Mesothelial cell of epicardium (in vitro differentiated cells): ENCODE results near the gene SENP1. TPM values are rescaled to one million over a fixed set of nuclear protein-coding genes. Genes with fewer than 3 reads are reported as not detected.

ENCODE experiments used
- DNase-seq, 2 experiments: peaks; one replicate each; pipeline ENCODE4 v3.0.0; 2021; ENCODE audit warnings: low spot score in 2 of 2; ENCODE audit not compliant: unreplicated experiment in 2 of 2
- H3K27ac Mint-ChIP-seq: 2 replicates; pipeline ENCODE4 v1.8.0; 2021; ENCODE audit warnings: mixed read lengths
- H3K27me3 Mint-ChIP-seq: 2 replicates; pipeline ENCODE4 v1.8.0; 2021; ENCODE audit warnings: low read depth, mixed read lengths
- H3K36me3 Mint-ChIP-seq: 2 replicates; pipeline ENCODE4 v1.8.0; 2021; ENCODE audit warnings: mixed read lengths
- H3K4me1 Mint-ChIP-seq: 2 replicates; pipeline ENCODE4 v1.8.0; 2021; ENCODE audit warnings: mixed read lengths
- H3K4me3 Mint-ChIP-seq: 2 replicates; pipeline ENCODE4 v1.8.0; 2021; ENCODE audit warnings: mild to moderate bottlenecking, moderate library complexity, mixed read lengths
- H3K9me3 Mint-ChIP-seq: 2 replicates; pipeline ENCODE4 v1.8.0; 2021; ENCODE audit warnings: mixed read lengths
- total RNA-seq: library from RNA; stranded (reverse); gene quantifications from 3 replicates; pipeline ENCODE4 v1.2.1, GENCODE V29; 2021
- TF ChIP-seq, protein P1 (sequence below): fragments of 200-600 bp; sonication (generic); IDR thresholded peaks from one replicate; pipeline ENCODE4 v1.5.0; 2021; ENCODE audit warnings: antibody characterized with exemption; ENCODE audit not compliant: unreplicated experiment

The SENP1 gene
- total RNA-seq, 1 donor from 2014 or later, result 31.1 TPM

DNA sequence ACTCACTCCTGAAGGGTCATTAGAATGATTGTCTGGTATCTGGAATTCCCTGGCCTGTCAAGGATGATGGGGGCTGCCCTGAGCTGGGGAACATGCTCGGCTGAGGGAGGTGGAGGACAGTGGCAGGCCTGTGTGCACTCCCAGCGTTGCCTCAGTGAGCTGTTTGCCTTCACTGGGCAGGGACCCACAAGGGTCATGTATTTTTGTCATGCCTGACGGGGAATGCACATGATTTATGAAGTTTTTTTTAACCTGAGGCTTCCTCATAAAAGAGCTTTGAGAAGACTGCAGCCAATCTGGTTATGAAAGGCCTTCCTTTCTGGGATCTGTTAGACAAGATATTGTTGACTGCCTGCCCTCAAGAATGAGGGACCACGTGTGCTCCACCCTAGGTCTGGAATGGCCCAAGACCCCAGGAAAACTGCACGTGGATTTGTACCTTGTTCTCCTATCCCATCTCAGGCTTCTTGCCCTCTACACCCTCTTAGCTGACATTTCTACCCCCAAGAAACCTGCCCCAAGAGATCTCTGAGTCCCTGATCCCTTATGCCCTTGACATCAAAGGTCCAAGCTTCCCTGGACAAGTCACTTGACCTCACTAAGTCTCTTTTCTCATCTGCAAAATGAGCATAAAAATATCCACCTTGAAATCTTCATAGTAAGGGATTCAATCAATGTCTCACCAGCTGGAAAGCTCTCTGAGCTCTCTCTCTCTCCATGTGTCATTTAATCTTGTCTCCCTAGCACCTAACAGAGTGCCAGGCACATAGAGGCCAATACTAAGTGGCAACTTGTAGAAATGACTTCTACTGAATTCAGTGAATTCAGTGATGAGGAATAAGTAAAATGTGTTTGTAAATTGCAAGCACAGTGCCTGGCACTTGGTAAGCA lies 77.1 kb downstream of the SENP1 start:
- no peak for DNase-seq
- Mint-ChIP-seq H3K36me3 (no peaks in the 10 kb centered on the region), H3K4me3 (no peak overlapping the region), H3K4me1 (peaks cover 47% of the 10 kb centered on the region), H3K27ac (peak overlapping the region; percentile 96), H3K27me3 (no peaks in the 10 kb centered on the region), H3K9me3 (no peaks in the 10 kb centered on the region)
- TF ChIP-seq, protein P1, sequence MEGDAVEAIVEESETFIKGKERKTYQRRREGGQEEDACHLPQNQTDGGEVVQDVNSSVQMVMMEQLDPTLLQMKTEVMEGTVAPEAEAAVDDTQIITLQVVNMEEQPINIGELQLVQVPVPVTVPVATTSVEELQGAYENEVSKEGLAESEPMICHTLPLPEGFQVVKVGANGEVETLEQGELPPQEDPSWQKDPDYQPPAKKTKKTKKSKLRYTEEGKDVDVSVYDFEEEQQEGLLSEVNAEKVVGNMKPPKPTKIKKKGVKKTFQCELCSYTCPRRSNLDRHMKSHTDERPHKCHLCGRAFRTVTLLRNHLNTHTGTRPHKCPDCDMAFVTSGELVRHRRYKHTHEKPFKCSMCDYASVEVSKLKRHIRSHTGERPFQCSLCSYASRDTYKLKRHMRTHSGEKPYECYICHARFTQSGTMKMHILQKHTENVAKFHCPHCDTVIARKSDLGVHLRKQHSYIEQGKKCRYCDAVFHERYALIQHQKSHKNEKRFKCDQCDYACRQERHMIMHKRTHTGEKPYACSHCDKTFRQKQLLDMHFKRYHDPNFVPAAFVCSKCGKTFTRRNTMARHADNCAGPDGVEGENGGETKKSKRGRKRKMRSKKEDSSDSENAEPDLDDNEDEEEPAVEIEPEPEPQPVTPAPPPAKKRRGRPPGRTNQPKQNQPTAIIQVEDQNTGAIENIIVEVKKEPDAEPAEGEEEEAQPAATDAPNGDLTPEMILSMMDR, result no peak

DNA sequence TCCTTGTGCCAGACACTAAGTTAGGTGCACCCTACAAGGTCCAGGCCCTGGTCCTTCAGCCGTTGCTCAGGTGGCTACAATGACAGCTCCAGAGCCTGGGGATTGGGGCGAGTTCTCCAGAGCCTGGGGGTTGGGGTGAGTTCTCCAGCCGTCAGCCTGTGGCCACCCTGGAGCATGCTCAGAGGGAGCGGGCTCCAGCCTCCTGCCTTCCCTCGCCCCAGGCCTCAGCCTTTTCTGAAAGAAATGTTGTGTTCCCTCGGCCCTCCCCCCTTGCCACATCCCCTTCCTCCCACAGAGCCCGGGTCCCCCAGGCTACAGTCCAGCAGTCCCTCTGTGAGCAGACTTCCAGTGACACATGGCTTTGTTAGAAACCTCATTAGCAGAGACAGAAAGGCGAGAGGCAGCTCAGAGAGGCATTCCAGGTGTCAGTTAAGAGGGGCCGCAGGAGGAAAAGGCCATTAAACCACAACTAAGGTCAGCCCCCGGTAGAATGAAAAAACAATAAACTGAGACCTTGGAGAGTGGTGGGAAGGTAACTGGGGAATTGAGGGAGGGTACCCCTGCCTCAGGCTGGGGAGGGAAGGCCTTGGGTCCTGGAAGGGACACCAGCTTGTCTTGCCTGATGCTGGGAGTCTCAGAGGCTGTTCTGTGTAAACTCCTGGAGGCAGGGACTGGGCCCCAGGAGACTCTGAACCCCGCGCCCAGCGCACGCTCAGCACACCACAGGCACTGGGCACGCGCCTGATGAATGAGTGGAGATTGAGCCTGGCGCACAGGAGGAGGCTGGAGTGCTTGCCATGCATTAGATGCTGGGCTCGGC lies 78.5 kb downstream of the SENP1 start:
- Mint-ChIP-seq H3K9me3 (no peaks in the 10 kb centered on the region), H3K36me3 (no peaks in the 10 kb centered on the region), H3K27ac (peak overlapping the region; percentile 96), H3K4me1 (peaks cover 61% of the 10 kb centered on the region), H3K4me3 (no peak overlapping the region), H3K27me3 (no peaks in the 10 kb centered on the region)
- no peak for DNase-seq
- TF ChIP-seq, protein P1, result no peak

DNA sequence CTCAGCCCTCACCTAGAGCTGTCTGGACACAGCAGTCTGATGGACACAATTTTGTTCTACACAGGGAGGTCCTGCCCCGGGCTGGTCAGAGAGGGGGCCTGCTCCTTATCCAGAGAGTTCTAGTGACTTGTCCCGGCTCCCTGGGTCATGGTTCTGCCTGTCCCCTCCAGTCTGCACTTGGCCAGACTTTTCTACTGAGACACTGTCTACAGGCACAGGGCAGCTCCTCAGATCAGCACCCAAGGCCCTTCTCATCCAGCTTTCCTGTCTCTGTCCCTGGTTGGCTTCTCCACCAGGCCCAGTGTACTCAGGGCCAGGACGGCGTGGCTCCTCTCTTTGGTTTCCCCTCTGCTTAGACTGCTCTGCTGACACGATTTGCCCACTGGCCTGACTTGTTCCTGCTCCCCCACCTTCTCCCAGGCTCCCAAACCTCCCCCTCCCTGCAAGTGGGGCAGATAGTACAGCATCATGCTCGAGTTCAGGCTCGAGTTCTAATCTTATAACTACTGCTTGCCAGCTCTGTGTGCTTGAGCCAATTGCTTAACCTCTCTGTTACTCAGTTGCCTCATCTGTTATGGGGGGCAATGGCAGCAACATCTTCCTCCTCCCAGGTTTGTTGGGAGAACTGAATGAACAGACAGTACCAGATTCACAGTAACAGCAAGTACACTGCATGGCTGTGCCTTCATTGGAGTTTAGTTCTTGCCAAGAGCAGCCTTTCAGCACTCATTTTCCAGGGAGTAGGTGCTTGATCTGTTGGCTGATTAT lies 79.6 kb downstream of the SENP1 start:
- Mint-ChIP-seq H3K27ac (peak overlapping the region; percentile 47), H3K4me3 (no peak overlapping the region), H3K9me3 (no peaks in the 10 kb centered on the region), H3K27me3 (no peaks in the 10 kb centered on the region), H3K4me1 (peaks cover 72% of the 10 kb centered on the region), H3K36me3 (no peaks in the 10 kb centered on the region)
- TF ChIP-seq, protein P1, result no peak
- DNase-seq, result no peak

DNA sequence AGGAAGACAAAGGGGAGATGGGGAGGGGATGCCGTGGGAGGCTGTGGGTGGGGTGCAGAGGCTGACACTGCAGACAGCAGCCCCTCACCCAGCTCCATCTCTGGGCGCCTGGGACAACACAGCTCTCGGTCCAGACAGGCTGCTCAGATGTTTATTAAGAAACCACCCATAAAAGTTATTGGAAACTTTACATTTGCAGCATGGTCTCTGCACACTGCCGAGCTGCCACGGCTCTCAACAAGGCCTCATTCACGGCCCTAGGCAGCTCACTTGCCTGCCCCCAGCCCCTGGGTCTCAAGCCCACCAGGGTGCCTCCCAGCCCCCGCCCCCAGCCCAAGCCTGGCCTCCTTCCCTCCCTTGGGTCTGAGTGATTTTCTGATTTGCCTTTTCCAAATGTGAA lies 80.6 kb downstream of the SENP1 start:
- TF ChIP-seq, protein P1, result no peak
- Mint-ChIP-seq H3K27me3 (no peaks in the 10 kb centered on the region), H3K27ac (no peak overlapping the region), H3K4me3 (no peak overlapping the region), H3K36me3 (no peaks in the 10 kb centered on the region), H3K4me1 (peaks cover 70% of the 10 kb centered on the region), H3K9me3 (no peaks in the 10 kb centered on the region)
- DNase-seq, result no peak

DNA sequence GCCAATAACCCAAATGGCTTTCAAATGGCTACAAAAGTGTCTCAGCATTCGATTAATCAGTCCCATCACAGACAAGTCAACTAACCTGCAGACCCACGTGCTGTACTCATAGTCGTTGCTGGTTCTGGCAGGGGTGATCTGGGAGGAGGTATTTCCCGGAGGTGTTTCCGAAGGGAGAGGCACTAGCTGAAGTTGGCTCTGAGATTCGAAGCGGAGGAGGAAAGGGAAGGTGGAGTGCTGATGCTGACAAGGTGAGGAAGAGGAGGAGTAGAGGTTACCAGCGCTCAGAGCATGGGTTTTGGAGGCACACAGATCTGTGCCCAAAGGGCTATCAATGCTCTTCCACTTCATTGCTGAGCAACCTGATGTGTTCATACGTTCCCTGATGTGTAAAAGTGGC lies 81.1 kb downstream of the SENP1 start:
- no peak for DNase-seq
- Mint-ChIP-seq H3K9me3 (no peaks in the 10 kb centered on the region), H3K27ac (no peak overlapping the region), H3K36me3 (no peaks in the 10 kb centered on the region), H3K4me1 (peaks cover 65% of the 10 kb centered on the region), H3K27me3 (no peaks in the 10 kb centered on the region), H3K4me3 (no peak overlapping the region)
- TF ChIP-seq, protein P1, result no peak
